H54 (cell line): ENCODE data around the gene ANKRD11.

Experiments used
- DNase-seq: peaks from one replicate; pipeline ENCODE4 v3.0.0; 2011; ENCODE audit warnings: low spot score, mixed read lengths; ENCODE audit not compliant: insufficient read length
- FAIRE-seq: peaks from 3 replicates; lab custom pipeline; 2011; peaks lifted over from hg19 to GRCh38; lab: Jason Lieb, UNC
- POLR2A ChIP-seq: IDR thresholded peaks from 2 replicates; pipeline ENCODE4 v1.6.1; 2011; ENCODE audit warnings: low read depth, mild to moderate bottlenecking, low read length

ANKRD11 gene

DNA sequence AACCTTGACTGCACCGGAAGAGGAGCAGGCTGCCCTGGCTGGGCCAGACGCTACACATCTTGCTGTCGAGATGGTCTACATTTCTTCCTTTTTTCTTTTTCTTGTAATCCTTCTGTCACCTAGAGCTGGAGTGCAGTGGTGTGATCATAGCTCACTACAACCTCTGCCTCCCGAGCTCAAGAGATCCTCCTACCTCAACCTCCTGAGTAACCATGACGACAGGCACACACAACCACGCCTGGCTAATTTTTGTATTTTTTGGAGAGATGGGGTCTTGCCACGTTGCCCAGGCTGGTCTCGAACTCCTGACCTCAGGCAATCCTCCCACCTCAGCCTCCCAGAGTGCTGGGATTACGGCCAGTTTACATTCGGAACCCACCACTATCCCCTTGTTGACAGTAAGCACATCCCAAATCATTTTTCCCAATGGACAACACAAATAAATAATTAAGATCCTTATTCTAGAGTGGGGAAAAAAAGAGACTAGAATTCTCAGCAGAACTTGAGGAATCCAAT is 79.0 kb downstream of the ANKRD11 start:
- FAIRE-seq (no peak), DNase-seq (no peak)
- no peak for TF ChIP-seq POLR2A

DNA sequence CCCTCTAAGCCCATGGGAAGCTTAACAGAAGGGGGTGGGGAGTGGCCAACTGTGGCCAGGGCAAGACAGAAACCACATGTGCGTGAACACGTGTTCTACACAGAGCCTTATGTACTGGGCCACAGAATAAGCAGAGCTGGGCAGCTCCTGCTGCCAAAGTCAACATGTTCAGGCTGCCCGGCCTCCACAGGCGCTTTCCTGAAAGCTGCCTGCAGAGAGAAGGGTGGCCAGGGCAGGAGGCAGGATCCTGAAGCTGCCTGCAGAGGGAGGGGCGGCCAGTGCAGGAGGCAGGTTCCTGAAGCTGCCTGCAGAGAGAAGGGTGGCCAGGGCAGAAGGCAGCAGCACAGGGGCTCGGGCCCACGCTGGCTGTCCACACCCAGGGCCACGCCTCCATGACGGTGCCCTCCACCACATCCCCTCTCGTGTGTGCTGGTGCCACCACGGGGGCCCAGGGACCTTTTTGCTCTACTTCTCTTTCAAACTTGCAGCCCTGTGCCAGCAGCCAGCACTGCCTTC is 79.5 kb downstream of the ANKRD11 start:
- no peak for DNase-seq
- no peak for TF ChIP-seq POLR2A
- FAIRE-seq = no peak

DNA sequence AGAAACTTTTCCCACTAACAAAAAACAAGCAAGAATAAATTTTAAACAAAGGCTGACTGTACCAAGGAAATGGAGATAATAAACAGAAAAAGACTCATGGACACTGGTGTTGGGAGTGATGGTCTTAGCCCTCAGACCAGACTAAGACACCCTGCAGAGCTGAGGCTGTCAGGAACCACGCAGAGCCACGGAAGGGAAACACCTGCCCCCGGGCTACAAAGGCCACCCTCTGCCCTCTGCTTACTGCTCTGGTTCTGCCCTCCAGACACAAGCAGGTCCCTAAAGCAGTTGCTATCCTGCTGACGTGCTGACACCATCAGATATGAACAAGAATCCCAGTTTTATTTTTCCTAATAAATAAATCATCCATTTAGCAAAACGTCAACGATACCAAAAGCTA is 80.0 kb downstream of the ANKRD11 start:
- FAIRE-seq = no peak
- no peak for DNase-seq
- no peak for TF ChIP-seq POLR2A

DNA sequence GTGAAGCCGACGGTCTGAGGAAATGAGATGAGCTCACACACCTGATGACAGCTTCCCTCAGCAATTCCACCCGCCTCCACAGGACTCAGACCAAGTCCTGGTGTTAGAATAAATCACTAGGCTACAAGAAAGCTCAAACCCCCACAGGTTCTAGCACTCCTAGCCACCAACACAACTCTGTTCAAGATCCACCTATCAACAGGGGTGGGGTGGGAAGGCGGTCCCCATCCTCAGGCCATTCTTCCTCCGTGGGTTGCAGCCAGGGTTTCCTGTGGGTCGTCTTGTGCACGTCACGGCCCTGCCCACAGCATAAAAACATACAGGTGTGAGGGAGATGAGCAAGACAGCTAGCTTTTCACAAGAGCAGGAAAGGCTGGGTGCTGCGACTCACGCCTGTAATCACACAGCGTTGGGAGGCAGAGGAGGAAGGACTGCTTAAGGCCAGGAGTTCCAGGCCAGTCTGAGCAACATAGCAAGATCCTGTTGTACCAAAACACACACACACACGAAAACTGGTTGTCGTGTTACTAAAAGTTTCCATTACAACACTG is 81.1 kb downstream of the ANKRD11 start:
- DNase-seq = no peak
- no peak for FAIRE-seq
- no peak for TF ChIP-seq POLR2A

- FAIRE-seq (no peak), DNase-seq (no peak)
- TF ChIP-seq POLR2A = no peak
These were observed 82.0 kb downstream of the ANKRD11 start for GRCh38 chr16:89408315-89408714.

GRCh38 chr16:89407925-89408300 is 82.4 kb downstream of the ANKRD11 start:
- DNase-seq (no peak), FAIRE-seq (no peak)
- no peak for TF ChIP-seq POLR2A

- no peak for FAIRE-seq
- no peak for DNase-seq
- no peak for TF ChIP-seq POLR2A
These were observed 83.0 kb downstream of the ANKRD11 start for GRCh38 chr16:89407282-89407924.

- no peak for FAIRE-seq
- TF ChIP-seq POLR2A = no peak
- DNase-seq = no peak
These were observed 84.0 kb downstream of the ANKRD11 start for GRCh38 chr16:89406277-89406888.

- FAIRE-seq (no peak), DNase-seq (no peak)
- no peak for TF ChIP-seq POLR2A
These were observed 85.8 kb downstream of the ANKRD11 start for GRCh38 chr16:89404561-89404960.

- TF ChIP-seq POLR2A = no peak
- no peak for DNase-seq
- FAIRE-seq = no peak
These were observed 87.4 kb downstream of the ANKRD11 start for GRCh38 chr16:89402962-89403361.

DNA sequence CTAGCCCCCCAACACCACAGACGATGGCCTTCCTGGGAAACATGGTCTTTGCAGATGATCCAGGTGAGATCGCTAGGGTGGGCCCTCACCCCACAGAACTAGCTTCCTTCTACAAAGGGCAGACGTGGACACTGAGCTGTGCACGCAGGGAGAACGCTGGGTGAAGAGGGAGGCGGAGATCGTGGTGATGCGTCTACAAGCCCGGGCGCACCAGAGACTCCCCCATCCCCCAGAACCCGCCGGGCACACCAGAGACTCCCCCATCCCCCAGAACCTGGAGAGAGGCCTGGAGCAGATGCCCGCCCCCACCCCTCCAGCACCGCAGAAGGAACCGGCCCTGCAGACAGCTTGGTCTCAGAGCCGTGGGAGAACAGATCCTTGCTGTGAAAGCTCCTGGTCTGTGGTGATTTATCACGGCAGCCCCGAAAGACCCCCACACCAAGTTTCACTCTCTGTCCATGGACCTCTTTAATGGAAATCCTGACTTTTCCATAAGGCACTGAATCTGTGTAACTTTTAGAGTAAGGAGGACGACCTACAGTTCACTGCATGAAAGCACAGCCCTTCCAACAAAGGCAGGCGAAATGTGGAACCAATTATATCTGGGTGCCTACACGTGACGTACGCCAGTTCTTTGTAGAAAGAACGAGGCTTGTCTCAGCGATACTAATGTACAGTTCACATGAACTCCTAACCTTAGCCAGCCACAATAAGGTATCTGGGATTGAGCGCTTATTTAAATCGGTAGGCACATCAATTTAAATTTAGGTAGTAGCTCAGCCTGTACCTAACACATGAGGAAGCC is 88.5 kb downstream of the ANKRD11 start:
- TF ChIP-seq POLR2A = no peak
- DNase-seq (no peak), FAIRE-seq (no peak)

GRCh38 chr16:89401205-89401604 is 89.2 kb downstream of the ANKRD11 start:
- DNase-seq (no peak), FAIRE-seq (no peak)
- TF ChIP-seq POLR2A = no peak

GRCh38 chr16:89400740-89401139 is 89.6 kb downstream of the ANKRD11 start:
- TF ChIP-seq POLR2A = no peak
- DNase-seq (no peak), FAIRE-seq (no peak)

GRCh38 chr16:89398924-89399323 is 91.4 kb downstream of the ANKRD11 start:
- no peak for DNase-seq
- FAIRE-seq = no peak
- no peak for TF ChIP-seq POLR2A
